GM21447 (cell line): ENCODE measurements around the gene DNAJC10.
"Not testable (repeated sequence)": the region's sequence is repeated elsewhere in the genome, so short reads cannot be mapped to it uniquely, and the experiment has no call there.

Source experiments
- ATAC-seq: cut with Tn5 transposase; IDR thresholded peaks from one replicate; pipeline ENCODE4 v1.9.1; 2021; ENCODE audit not compliant: unreplicated experiment

DNAJC10 gene

DNA sequence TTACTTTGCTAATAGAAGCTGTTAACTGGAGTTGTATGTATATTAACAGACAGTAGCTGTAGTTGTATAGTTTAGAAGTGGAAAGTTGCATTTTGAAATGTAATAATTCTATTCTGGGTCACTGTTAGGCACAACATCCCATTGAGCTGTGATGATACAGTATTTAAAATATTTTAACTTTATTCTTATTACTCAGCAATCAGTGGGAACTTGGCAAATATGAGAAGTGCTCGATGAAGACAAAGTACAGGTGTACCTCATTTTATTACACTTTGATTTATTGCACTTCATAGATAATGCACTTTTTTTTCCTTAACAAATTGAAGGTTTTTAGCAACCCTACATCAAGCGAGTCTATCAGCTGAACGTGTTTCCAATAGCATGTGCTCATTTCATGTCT, 8.6 kb downstream of the DNAJC10 start:
- no peak for ATAC-seq

DNA sequence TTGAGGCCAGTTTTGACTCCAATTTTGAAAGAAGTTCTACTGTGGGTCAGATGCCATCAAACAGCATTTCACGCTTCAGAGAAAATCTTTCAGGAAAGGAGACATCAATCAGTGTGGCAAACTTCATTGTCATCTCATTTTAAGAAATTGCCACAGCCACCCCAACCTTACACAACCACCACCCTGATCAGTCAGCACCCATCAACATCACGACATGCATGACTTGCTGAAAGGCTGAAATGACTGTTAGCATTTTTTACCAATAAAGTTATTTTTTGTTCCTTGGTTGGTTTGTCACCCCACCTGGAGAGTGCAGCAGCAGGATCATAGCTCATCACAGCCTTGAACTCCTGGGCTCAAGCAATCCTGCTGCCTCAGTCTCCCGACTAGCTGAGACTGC, 10.4 kb downstream of the DNAJC10 start:
- no peak for ATAC-seq

DNA sequence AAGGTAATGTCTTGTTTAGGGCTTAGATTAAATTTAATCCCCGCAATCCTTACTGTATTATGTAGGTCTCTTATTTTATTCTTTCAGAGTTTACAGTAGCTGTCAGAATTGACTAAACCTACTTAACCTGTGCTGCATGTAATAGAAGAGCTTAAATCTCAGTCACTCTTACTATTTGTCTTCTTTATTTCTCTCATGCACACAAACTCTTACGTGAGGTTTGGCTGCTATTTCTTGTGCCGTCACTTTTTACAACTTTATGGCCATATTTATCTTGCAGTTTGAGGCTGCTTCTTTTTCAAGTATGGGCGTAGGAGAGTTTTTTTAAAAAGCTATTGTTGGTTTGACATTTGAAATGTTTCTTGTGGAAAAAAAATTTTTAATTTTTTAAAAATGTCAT, 12.0 kb downstream of the DNAJC10 start:
- ATAC-seq: no peak

DNA sequence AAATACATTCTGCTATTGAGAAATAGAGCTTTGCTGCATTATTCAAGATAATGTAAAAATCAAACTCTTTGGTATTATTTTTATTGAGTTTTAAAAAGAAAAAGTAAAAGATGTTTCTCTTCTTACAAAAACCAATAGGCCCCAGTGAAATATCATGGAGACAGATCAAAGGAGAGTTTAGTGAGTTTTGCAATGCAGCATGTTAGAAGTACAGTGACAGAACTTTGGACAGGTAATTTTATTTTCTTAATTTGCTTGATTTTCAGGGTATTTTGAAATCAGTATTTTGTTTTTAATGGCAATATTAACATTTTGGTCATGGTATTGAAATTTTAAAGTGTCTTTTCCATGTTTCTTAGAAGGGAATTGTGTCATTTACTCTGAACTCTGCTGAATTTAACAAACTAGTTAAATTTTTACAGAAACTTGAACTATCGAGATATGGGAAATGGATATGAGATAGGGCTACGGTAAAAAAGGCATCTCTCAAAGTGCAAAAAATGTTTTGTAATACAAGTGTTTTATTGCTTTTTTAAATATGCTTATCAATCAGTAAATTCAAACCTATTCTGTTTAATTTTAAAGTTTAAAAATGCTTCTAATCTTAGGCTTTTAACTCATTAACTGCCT, 13.8 kb downstream of the DNAJC10 start:
- ATAC-seq: no peak

DNA sequence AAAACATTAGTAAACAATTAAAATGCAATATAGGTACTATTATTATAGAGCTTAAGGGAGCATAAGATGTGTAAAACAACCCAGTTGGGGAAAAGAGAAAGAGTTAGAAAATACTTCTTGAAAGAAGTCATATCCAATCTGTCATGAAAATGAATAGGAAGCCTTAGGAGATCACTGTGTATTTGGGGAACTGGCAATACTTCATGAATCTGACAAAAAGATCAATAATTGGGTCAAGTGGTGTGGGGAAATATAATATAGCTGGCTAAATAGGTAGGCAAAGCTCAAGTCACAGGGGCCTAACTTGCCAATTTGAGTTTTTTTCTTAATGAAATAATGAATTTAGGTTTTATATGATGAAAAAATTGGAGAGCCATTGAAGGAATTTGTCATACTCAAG, 14.4 kb downstream of the DNAJC10 start:
- no peak for ATAC-seq

DNA sequence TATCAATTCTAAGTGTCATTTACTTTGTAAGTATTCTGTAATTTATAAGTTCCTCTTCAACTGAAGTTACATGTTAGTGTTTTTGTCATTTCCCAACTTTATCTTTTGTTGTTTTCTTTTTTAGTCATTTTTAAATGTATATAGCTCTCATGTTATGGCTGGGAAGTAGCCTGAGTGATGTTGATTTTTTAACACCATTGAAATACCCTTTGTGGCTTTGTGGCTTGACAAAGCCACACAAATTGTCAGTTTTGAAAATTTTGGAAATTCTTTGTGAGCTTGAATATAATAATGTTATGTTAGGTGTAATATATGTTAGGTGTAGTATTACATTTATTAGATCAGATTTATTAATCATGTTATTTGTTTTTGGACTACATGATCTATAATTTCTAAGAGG, 16.7 kb downstream of the DNAJC10 start:
- no peak for ATAC-seq

DNA sequence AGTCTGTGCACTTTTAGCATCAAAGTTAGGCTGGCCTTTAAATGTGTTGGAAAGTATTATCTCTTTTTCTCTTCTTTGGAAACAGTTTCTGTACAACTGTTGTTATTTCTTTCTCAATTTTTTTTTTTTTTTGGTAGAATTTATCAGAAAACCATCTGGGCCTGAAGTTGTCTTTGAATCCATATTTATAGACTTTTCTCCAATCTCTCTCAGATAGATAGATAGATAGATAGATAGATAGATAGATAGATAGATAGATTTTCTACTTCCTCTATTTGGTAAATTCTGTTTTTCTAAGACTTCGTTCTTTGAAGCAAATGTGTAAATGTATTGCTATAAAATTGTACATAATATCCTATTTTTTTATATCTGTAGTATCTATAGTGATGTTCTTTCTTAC, 17.5 kb downstream of the DNAJC10 start:
- ATAC-seq: no peak

DNA sequence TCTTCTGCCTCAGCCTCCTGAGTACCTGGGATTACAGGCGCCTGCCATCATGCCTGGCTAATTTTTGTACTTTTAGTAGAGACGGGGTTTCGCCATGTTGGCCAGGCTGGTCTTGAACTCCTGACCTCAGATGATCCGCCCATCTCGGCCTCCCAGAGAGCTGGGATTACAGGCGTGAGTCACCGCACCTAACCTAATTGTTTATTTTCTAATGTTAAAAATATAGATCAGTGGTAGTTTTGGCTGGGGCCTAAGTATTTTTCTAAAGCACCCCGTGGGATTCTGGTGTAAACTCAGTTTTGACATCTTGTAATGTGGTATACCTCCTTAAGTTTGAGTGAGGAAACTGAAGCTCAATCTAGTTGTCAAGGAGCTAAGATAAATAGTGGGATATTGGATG, 20.8 kb downstream of the DNAJC10 start:
- not testable (repeated sequence) for ATAC-seq

DNA sequence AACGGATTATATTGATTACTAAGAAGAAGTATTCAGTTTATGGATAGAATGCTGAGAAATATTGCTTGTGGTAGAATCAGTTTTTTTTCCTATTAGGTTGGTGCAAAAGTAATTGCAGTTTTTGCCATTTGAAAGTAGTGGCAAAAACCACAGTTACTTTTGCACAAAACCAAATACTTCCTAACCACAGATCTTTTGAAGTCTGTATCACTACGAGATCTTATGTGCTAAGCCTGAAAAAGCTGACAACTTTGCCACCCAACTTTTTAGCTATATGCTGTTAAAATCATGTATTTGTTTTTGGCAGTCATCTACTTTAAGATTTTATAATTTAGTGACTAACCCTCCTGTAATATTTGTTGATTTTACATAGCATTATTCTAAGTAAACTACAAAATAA, 24.6 kb downstream of the DNAJC10 start:
- no peak for ATAC-seq

DNA sequence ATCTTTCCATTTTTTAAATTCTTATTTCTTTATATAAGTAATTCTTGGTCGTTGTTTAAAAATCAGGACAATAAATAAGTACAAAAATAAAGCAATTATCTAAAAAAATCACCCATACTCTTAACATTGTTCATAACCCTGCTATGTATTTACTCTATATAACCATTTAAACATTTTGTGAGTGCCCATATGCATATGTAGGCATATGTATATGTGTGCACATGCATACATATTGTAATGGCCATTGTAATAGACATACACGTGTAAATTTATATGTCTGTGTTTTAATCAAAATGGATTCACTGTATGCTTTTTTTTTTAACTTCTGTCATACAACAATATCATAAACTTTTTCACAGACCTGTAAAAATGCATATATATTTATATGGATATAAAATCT, 25.6 kb downstream of the DNAJC10 start:
- ATAC-seq: no peak

DNA sequence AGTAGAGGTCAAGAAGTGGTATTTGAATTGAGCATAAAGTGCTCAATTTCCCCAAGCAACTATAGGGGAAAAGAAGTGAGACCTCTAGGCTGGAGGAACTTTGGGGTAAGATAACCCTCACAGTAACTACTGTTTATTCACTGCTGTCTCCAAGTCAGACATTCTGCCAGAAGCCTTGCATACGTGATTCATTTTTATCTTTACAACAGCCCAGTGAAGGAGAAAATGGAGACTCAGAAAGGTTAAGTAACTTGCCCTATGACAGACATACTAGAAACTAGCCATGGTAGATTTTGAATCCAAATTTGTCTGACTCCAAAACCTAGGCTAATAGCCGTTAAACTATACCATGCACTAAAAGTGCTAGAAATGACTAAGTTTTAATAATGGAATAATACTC, 28.4 kb downstream of the DNAJC10 start:
- no peak for ATAC-seq

DNA sequence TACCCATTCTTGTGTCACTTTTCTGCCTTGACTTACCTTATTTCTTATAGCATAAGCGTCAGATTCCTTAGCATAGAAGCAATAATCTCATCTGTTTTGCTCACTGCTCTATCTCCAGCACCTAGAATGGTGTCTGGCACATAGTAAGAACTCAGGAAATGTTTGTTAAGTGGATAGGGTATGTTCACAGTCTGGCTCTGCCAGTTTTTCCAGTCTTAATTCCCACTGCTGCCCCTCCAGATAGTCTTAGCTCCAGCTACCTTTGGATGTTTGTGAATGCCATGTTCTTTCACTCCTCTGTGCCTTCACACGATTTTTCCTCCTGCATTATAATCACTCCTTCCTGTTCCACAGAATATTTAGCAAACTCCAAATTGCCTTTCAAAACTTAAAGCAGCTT, 29.0 kb downstream of the DNAJC10 start:
- ATAC-seq: no peak

DNA sequence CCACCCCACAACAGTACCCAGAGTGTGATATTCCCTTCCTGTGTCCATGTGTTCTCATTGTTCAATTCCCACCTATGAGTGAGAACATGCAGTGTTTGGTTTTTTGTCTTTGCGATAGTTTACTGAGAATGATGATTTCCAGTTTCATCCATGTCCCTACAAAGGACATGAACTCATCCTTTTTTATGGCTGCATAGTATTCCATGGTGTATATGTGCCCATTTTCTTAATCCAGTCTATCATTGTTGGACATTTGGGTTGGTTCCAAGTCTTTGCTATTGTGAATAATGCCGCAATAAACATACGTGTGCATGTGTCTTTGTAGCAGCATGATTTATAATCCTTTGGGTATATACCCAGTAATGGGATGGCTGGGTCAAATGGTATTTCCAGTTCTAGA, 29.8 kb downstream of the DNAJC10 start:
- ATAC-seq: not testable (repeated sequence)

DNA sequence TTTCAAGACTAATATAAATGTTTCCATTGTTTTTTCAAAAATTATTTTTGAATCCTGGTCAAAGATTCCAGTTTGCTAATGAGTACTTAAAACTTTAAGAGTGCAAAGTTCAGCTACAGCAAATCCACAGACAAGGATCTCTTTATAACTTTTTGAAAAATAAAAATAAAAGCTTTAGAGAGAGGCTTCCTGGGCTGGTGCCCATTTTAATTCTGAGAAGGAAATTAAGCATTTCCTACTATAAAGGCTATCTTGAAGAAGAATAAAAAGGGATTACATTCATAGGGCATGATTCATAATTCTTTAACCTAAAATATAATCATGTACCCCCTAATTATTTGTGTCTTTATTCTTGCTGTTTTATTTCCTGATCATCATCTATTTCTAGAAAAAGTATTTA, 38.2 kb downstream of the DNAJC10 start:
- ATAC-seq: no peak

DNA sequence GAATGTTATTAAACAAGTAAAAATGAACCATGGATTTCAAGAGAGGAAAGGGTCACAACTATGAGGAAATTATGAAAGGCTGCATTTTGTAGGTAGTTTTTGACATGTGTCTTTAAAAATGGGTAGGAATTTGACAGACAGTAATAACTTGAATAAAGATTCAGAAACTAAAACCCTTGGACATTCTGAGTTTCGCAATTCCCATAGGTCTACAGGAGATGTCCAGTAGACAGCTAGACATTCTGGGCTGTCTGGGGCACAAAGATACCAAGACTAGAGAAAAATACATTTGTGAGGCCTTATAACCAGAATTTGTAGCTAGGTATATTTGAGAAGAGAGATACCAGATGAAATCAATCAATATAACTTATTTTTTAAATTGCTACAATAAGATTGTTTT, 42.3 kb downstream of the DNAJC10 start:
- no peak for ATAC-seq

DNA sequence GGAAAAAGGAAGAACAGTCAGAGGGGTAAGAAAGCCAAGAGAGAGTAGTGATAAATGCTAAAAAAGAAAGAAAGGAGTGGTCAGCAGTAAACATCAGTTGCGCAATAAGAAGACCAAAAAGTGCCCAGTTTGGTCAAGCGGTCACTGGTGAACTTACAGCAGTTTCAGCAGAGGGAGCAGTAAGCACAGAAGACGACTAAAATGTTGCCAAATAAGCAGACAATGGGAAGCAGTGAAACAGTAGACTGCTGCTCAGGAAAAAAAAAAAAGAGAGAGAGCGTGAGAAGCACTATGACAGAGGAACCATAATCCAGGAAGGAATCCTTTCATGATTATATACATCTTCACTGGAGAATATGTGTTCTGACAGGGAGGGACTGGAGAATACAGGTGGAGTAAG, 45.8 kb downstream of the DNAJC10 start:
- ATAC-seq: no peak

DNA sequence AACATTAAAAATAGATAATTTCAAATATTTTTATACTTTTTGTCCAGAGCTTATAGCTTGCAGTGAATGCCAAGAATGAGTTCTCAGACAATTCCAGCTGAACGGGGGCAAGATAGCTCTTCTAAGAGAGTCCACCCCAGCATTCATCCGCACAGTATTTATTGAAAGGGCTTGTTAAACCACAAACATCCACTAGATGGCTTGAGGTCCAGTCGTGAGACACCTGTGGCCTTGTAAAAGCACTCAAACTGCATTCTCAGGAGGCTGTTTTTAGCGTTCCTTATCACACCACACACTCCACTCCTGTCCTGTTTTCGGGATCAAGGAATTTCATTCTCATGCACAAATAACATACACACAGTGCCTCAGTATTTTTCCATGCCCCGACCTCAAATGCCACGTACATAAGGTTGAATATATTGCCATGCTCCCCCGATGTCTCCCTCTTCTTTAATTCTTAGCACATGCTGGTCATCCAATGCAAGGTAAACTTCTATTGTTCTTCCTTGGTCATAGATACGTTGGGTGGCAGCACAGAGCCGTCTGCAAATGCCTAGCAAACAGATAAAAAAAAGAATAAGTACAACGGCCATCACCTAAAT, 47.4 kb downstream of the DNAJC10 start:
- no peak for ATAC-seq

DNA sequence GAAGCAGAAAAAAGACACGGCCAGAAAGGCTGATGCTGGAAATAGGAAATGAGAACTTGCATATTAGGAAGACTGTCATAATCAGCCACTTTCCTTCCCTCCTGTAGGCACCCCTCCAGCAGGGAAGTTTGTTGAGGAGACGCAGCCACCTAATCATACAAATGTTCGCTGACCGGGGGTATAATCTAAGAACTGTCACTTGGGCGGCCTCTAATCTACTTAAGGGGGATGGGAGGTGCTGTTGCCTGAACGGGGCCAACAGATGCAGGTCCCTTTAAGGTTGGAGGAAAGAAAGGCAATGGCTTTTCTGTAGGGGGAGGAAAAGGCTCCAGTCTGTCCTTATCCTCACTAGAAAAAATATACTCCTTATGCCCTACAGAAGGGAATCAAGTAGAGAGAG, 50.6 kb downstream of the DNAJC10 start:
- ATAC-seq: no peak

DNA sequence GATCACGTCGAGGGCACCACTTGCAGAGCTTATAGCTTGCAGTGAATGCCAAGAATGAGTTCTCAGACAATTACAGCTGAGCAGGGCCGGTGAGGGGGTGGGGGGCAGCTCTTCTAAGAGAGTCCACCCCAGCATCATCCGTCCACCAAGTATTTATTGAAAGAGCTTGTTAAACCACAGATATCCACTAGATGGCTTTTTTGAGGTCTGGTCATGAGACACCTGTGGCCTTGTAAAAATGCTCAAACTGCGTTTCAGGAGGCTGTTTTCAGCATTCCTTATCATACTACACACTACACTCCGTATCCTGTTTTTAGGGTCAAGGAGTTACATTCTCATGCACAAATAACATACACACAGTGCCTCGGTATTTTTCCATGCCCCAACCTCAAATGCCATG, 51.5 kb downstream of the DNAJC10 start:
- ATAC-seq: no peak

DNA sequence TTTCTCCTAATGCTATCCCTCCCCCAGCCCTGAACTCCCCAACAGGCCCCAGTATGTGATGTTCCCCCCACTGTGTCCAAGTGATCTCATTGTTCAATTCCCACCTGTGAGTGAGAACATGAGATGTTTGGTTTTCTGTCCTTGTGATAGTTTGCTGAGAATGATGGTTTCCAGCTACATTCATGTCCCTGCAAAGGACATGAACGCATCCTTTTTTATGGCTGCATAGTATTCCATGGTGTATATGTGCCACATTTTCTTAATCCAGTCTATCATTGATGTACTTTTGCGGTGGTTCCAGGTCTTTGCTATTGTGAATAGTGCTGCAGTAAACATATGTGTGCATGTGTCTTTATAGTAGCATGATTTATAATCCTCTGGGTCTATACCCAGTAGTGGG, 52.9 kb downstream of the DNAJC10 start:
- ATAC-seq: not testable (repeated sequence)

DNA sequence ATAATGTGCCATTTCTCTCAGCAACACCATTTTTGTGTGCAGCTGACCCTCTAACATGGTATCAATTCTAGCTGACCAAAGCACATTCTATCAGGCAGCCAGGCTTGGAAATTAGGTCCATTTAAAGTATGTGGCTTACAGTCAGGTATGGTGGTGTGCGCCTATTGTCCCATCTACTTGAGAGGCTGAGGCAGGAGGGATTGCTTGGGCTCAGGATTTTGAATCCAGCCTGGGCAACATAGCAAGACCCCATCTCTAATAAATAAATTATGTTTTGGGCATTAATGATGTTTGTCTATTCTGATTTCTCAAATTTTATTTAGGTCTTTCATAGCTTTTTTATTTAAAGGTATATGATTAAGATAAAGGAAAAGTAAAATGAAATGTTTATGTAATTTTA, 63.3 kb downstream of the DNAJC10 start:
- ATAC-seq: no peak

DNA sequence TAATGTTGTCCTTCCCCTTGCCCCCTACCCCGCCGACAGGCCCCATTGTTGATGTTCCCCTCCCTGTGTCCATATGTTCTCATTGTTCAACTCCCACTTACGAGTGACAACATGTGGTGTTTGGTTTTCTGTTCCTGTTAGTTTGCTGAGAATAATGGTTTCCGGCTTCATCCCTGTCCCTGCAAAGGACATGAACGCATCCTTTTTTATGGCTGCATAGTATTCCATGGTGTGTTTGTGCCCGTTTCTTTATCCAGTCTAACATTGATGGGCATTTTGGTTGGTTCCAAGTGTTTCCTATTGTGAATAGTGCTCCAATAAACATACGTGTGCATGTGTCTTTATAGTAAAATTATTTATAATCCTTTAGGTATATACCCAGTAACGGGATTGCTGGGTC, 65.0 kb downstream of the DNAJC10 start:
- not testable (repeated sequence) for ATAC-seq

DNA sequence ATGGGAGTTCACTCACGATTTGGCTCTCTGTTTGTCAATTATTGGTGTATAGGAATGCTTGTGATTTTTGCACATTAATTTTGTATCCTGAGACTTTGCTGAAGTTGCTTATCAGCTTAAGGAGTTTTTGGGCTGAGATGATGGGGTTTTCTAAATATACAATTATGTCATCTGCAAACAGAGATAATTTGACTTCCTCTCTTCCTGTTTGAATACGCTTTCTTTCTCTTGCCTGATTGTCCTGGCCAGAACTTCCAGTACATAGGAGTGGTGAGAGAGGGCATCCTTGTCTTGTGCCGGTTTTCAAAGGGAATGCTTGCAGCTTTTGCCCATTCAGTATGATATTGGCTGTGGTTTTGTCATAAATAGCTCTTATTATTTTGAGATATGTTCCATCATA, 66.6 kb downstream of the DNAJC10 start:
- not testable (repeated sequence) for ATAC-seq
